Caco-2 (cell line): ENCODE measurements around the gene RTTN. TPM values are rescaled to one million over a fixed set of nuclear protein-coding genes. Genes with fewer than 3 reads are reported as not detected.

Experiments used
- BruUV-seq: library from RNA; stranded (reverse); fragments of 400-500 nt; replicated peaks from 2 replicates; lab custom pipeline; 2021; lab: Mats Ljungman, UMichigan
- CTCF ChIA-PET: fragments of 300-600 bp; sonication (Branson Sonifier 250); formaldehyde crosslinking; loops from one replicate; lab custom pipeline; 2022; ENCODE audit warnings: antibody characterized with exemption; lab: Charles Lee
- POLR2A ChIA-PET: fragments of 300-600 bp; sonication (Branson Sonifier 250); formaldehyde crosslinking; loops from one replicate; lab custom pipeline; 2022; ENCODE audit warnings: antibody characterized with exemption; lab: Charles Lee
- DNase-seq, 2 experiments: peaks; one replicate each; pipeline versions ENCODE4 v3.0.0 to v3.0.0-alpha.2; 2020 to 2022
- H3K27me3 ChIP-seq: replicated peaks from 2 replicates; pipeline ENCODE4 v1.6.0; 2011; ENCODE audit warnings: low read length; ENCODE audit not compliant: control insufficient read depth, insufficient read depth
- H3K36me3 ChIP-seq: 2 replicates; pipeline ENCODE4 v1.5.1; 2011; ENCODE audit warnings: low read length; ENCODE audit not compliant: control insufficient read depth, insufficient read depth
- H3K4me1 ChIP-seq: fragments of 250-450 bp; sonication (Bioruptor Pico); 2 replicates; pipeline ENCODE4 v1.5.1; 2020; ENCODE audit warnings: mild to moderate bottlenecking
- H3K4me3 ChIP-seq: 2 replicates; pipeline ENCODE4 v1.5.1; 2011; ENCODE audit warnings: low read depth, mild to moderate bottlenecking, control low read depth, low read length
- H3K9me3 ChIP-seq: fragments of 250-450 bp; sonication (Bioruptor Pico); 2 replicates; pipeline ENCODE4 v1.5.1; 2020; ENCODE audit warnings: mild to moderate bottlenecking, moderate library complexity
- H3K27ac Mint-ChIP-seq: one replicate; pipeline ENCODE4 v1.8.0; 2022; ENCODE audit warnings: mixed read lengths; ENCODE audit not compliant: unreplicated experiment
- H3K27me3 Mint-ChIP-seq: one replicate; pipeline ENCODE4 v1.8.0; 2022; ENCODE audit warnings: mixed read lengths; ENCODE audit not compliant: insufficient read depth, unreplicated experiment
- H3K36me3 Mint-ChIP-seq: one replicate; pipeline ENCODE4 v1.8.0; 2022; ENCODE audit warnings: mild to moderate bottlenecking, mixed read lengths; ENCODE audit not compliant: insufficient read depth, unreplicated experiment
- H3K4me1 Mint-ChIP-seq: one replicate; pipeline ENCODE4 v1.8.0; 2022; ENCODE audit warnings: low read depth, mixed read lengths; ENCODE audit not compliant: unreplicated experiment
- H3K4me3 Mint-ChIP-seq: one replicate; pipeline ENCODE4 v1.8.0; 2022; ENCODE audit warnings: mild to moderate bottlenecking, moderate library complexity, mixed read lengths; ENCODE audit not compliant: unreplicated experiment
- H3K9me3 Mint-ChIP-seq: one replicate; pipeline ENCODE4 v1.8.0; 2022; ENCODE audit warnings: mixed read lengths; ENCODE audit not compliant: unreplicated experiment
- intact Hi-C: fragments of 100-400 bp; cut with micrococcal nuclease; formaldehyde crosslinking; loops from one replicate; pipeline ENCODE4 v1.10.0; 2022; ENCODE audit not compliant: unreplicated experiment
- total RNA-seq: library from RNA; stranded (reverse); gene quantifications from 2 replicates; pipeline ENCODE4 v1.2.3, GENCODE V29; 2022
- TF ChIP-seq, protein P1 (sequence below), 2 experiments: fragments of 200-600 bp in 1 of 2; IDR thresholded peaks; 1 replicate in 1 of 2; 2 replicates in 1 of 2; pipeline versions ENCODE4 v1.5.1 to v1.8.0; 2011 to 2022; ENCODE audit warnings: antibody characterized with exemption in 1 of 2, control low read depth in 1 of 2, inconsistent platforms in 1 of 2, low read depth in 1 of 2, low read length in 1 of 2, mild to moderate bottlenecking in 1 of 2, moderate library complexity in 1 of 2; ENCODE audit not compliant: insufficient read depth in 1 of 2, severe bottlenecking in 1 of 2, unreplicated experiment in 1 of 2

Gene RTTN
- total RNA-seq, 1 experiment from 2014 or later = 14.6 TPM

DNA sequence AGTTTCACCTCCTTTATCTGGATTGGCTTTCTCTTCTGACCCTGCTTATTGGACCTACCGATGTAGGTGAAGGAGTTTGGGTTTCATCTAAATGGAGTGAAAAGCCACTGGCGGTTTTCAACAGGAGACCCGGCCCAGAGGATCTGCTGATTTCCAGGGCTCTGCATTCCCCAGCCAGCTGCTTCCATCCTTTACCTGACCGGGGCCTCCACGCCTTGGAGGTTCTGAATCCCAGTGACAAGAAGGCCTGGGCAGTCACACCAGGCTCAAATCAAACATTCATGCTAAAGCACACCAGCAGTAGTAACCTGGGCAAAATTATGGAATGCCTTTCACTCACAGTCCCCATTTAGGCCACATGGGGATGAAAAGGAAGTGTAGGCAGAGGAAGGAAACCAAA lies 30.0 kb upstream of the RTTN start:
- Mint-ChIP-seq H3K36me3 (no peaks in the 10 kb centered on the region), H3K4me3 (no peak overlapping the region), H3K4me1 (no peaks in the 10 kb centered on the region), H3K9me3 (peaks cover 10% of the 10 kb centered on the region), H3K27ac (no peak overlapping the region), H3K27me3 (no peaks in the 10 kb centered on the region)
- H3K4me1 ChIP-seq = no peaks in the 10 kb centered on the region
- BruUV-seq = no TSS peak
- no peaks in the 10 kb centered on the region for H3K36me3 ChIP-seq
- DNase-seq = no peak
- TF ChIP-seq, protein P1, sequence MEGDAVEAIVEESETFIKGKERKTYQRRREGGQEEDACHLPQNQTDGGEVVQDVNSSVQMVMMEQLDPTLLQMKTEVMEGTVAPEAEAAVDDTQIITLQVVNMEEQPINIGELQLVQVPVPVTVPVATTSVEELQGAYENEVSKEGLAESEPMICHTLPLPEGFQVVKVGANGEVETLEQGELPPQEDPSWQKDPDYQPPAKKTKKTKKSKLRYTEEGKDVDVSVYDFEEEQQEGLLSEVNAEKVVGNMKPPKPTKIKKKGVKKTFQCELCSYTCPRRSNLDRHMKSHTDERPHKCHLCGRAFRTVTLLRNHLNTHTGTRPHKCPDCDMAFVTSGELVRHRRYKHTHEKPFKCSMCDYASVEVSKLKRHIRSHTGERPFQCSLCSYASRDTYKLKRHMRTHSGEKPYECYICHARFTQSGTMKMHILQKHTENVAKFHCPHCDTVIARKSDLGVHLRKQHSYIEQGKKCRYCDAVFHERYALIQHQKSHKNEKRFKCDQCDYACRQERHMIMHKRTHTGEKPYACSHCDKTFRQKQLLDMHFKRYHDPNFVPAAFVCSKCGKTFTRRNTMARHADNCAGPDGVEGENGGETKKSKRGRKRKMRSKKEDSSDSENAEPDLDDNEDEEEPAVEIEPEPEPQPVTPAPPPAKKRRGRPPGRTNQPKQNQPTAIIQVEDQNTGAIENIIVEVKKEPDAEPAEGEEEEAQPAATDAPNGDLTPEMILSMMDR (IDR thresholded peaks at IDR 0.05; ENCODE audit: insufficient read depth in 1 of 2, low read depth in 1 of 2, low read length in 1 of 2, severe bottlenecking in 1 of 2, unreplicated experiment in 1 of 2) = no peak
- H3K27me3 ChIP-seq = no peaks in the 10 kb centered on the region
- CTCF ChIA-PET = no interaction called here
- POLR2A ChIA-PET = no interaction called here
- intact Hi-C loops = no loop called here
- H3K9me3 ChIP-seq = no peaks in the 10 kb centered on the region
- H3K4me3 ChIP-seq = no peak overlapping the region

DNA sequence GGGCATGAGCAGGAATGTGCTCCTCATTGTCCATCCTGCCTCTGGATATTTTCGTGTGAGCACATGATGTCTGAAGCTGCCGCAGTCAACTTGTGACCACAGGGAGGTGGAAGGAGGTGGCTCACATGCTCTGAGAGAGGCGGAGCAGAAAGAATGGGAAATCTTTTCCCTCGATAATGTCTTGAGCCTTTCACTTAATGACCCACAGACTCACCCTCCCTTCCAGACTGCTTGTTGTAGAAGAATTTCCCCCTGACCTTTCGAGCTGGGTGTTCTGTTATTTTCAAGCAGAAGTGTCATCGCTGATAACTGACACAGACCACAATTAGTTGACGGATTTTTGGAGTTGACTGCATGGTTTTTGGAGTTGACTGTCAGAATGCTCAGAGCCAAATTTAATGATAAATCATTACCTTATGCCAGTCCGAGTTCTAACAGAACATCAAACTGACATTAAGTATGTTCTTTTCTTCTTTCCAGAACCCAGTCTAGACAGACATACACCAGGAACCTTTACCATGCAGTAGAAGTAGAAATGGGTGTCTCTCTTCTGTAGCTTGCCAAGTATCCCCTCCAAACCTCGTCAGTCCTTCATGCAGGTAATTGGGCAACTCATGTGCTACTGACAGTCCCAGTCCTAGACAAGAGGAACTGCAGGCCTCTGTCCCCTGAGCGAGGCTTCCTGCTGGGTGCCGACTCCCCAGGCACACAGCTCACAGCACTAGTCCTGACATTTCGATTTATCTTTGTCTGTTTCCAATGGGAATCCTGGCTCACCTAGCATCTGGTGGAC lies 29.4 kb upstream of the RTTN start:
- POLR2A ChIA-PET = interaction anchor here (0.6 kb wide), 1 partner anchor 212 kb away, joined by 3 read pairs; no protein-coding TSS in a partner anchor
- Mint-ChIP-seq H3K4me3 (no peak overlapping the region), H3K9me3 (peaks cover 10% of the 10 kb centered on the region), H3K36me3 (no peaks in the 10 kb centered on the region), H3K27me3 (no peaks in the 10 kb centered on the region), H3K27ac (no peak overlapping the region), H3K4me1 (no peaks in the 10 kb centered on the region)
- no peak overlapping the region for H3K4me3 ChIP-seq
- TF ChIP-seq, protein P1 (IDR thresholded peaks at IDR 0.05; ENCODE audit: insufficient read depth in 1 of 2, low read depth in 1 of 2, low read length in 1 of 2, severe bottlenecking in 1 of 2, unreplicated experiment in 1 of 2) = no peak
- DNase-seq = no peak
- no peaks in the 10 kb centered on the region for H3K4me1 ChIP-seq
- no peaks in the 10 kb centered on the region for H3K9me3 ChIP-seq
- intact Hi-C loops = no loop called here
- no peaks in the 10 kb centered on the region for H3K36me3 ChIP-seq
- CTCF ChIA-PET = no interaction called here
- no TSS peak for BruUV-seq
- no peaks in the 10 kb centered on the region for H3K27me3 ChIP-seq

DNA sequence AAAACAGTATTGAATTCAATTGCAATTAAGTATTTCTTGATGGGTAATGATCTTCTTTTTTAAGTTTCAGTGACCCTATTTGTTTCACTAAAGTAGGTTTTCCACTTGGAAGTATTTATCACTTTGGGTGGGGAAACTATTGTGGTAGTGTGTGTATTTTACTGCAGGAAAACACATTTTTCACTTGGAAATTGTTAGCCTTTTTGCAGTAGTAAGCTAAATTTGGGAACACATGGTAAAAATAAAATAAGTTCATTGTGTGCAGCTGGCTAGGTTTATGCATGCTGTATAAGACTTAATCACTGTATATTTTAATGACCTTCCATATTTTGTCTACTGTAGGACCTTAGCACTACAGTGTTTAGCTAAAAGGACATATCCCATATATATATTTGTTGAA lies 28.5 kb upstream of the RTTN start:
- H3K27me3 Mint-ChIP-seq = no peaks in the 10 kb centered on the region

More for the DNA sequence above, 28.5 kb upstream of the RTTN start:
- POLR2A ChIA-PET = no interaction called here
- H3K36me3 ChIP-seq = no peaks in the 10 kb centered on the region
- CTCF ChIA-PET = no interaction called here
- H3K4me3 ChIP-seq = no peak overlapping the region
- DNase-seq = no peak
- H3K4me1 ChIP-seq = no peaks in the 10 kb centered on the region
- Mint-ChIP-seq H3K4me3 (no peak overlapping the region), H3K4me1 (no peaks in the 10 kb centered on the region), H3K9me3 (peaks cover 16% of the 10 kb centered on the region), H3K27ac (no peak overlapping the region), H3K36me3 (no peaks in the 10 kb centered on the region)
- TF ChIP-seq, protein P1 (IDR thresholded peaks at IDR 0.05; ENCODE audit: insufficient read depth in 1 of 2, low read depth in 1 of 2, low read length in 1 of 2, severe bottlenecking in 1 of 2, unreplicated experiment in 1 of 2) = no peak
- intact Hi-C loops = no loop called here
- BruUV-seq = no TSS peak
- no peaks in the 10 kb centered on the region for H3K9me3 ChIP-seq
- no peaks in the 10 kb centered on the region for H3K27me3 ChIP-seq
